H9 (cell line): ENCODE data around the gene KDM1B. TPM values are rescaled to one million over a fixed set of nuclear protein-coding genes. Genes with fewer than 3 reads are reported as not detected.

Experiments used
- DNase-seq: peaks from one replicate; pipeline ENCODE4 v3.0.0-alpha.2; 2017
- H2AFZ ChIP-seq: one replicate; pipeline ENCODE4 v1.6.1; 2013; ENCODE audit warnings: mild to moderate bottlenecking, low read length, control low read depth, moderate library complexity
- H2AK5ac ChIP-seq: 2 replicates; pipeline ENCODE4 v1.6.1; 2013; ENCODE audit warnings: low read length, control low read depth, mixed read lengths; ENCODE audit not compliant: insufficient read length
- H2BK120ac ChIP-seq: one replicate; pipeline ENCODE4 v1.6.1; 2013; ENCODE audit warnings: low read depth, mild to moderate bottlenecking, low read length, control low read depth, inconsistent platforms; ENCODE audit not compliant: poor library complexity, severe bottlenecking
- H2BK12ac ChIP-seq: 2 replicates; pipeline ENCODE4 v1.6.1; 2013; ENCODE audit warnings: low read length, control low read depth, mixed read lengths, low read depth; ENCODE audit not compliant: insufficient read length
- H2BK15ac ChIP-seq: 2 replicates; pipeline ENCODE4 v1.6.1; 2013; ENCODE audit warnings: low read depth, low read length, control low read depth
- H2BK20ac ChIP-seq: one replicate; pipeline ENCODE4 v1.6.1; 2013; ENCODE audit warnings: low read depth, mild to moderate bottlenecking, low read length, control low read depth, inconsistent platforms; ENCODE audit not compliant: poor library complexity, severe bottlenecking
- H2BK5ac ChIP-seq: 2 replicates; pipeline ENCODE4 v1.6.1; 2013; ENCODE audit warnings: low read length, control low read depth, mixed read lengths; ENCODE audit not compliant: insufficient read length
- H3K14ac ChIP-seq: 2 replicates; pipeline ENCODE4 v1.6.1; 2013; ENCODE audit warnings: low read length, control low read depth; ENCODE audit not compliant: insufficient read depth
- H3K18ac ChIP-seq: 2 replicates; pipeline ENCODE4 v1.6.1; 2013; ENCODE audit warnings: low read depth, mild to moderate bottlenecking, mixed read lengths, low read length, control low read depth; ENCODE audit not compliant: insufficient read length
- H3K23ac ChIP-seq: 2 replicates; pipeline ENCODE4 v1.6.1; 2013; ENCODE audit warnings: low read length, control low read depth, mixed read lengths, low read depth; ENCODE audit not compliant: insufficient read length
- H3K23me2 ChIP-seq: 2 replicates; pipeline ENCODE4 v1.6.1; 2013; ENCODE audit warnings: low read depth, mild to moderate bottlenecking, mixed read lengths, low read length, control low read depth; ENCODE audit not compliant: insufficient read length, poor library complexity, severe bottlenecking
- H3K27ac ChIP-seq: 2 replicates; pipeline ENCODE4 v1.5.1; 2013; ENCODE audit warnings: low read length, control low read depth, mixed read lengths, low read depth; ENCODE audit not compliant: insufficient read length
- H3K27me3 ChIP-seq: 2 replicates; pipeline ENCODE4 v1.6.1; 2013; ENCODE audit warnings: low read length, control low read depth, inconsistent platforms; ENCODE audit not compliant: insufficient read depth
- H3K4ac ChIP-seq: 2 replicates; pipeline ENCODE4 v1.6.1; 2013; ENCODE audit warnings: low read depth, mild to moderate bottlenecking, control low read depth, inconsistent platforms, low read length, moderate library complexity
- H3K4me1 ChIP-seq: 2 replicates; pipeline ENCODE4 v1.6.1; 2013; ENCODE audit warnings: low read length, control low read depth, inconsistent platforms; ENCODE audit not compliant: insufficient read depth
- H3K4me2 ChIP-seq: 2 replicates; pipeline ENCODE4 v1.6.1; 2013; ENCODE audit warnings: low read length, control low read depth, mixed read lengths; ENCODE audit not compliant: insufficient read length, insufficient read depth
- H3K56ac ChIP-seq: 2 replicates; pipeline ENCODE4 v1.6.1; 2013; ENCODE audit warnings: low read depth, mild to moderate bottlenecking, mixed read lengths, low read length, control low read depth; ENCODE audit not compliant: insufficient read length
- H3K79me1 ChIP-seq: 2 replicates; pipeline ENCODE4 v1.6.1; 2013; ENCODE audit warnings: low read depth, mild to moderate bottlenecking, moderate library complexity, low read length, control low read depth, inconsistent platforms; ENCODE audit not compliant: insufficient read depth, poor library complexity, severe bottlenecking
- H3K79me2 ChIP-seq: 2 replicates; pipeline ENCODE4 v1.6.1; 2013; ENCODE audit warnings: low read length, control low read depth, inconsistent platforms; ENCODE audit not compliant: insufficient read depth
- H3K9ac ChIP-seq: 2 replicates; pipeline ENCODE4 v1.6.1; 2013; ENCODE audit warnings: low read length, control low read depth, mixed read lengths; ENCODE audit not compliant: insufficient read length; ENCODE audit errors: extremely low read depth
- H3K9me3 ChIP-seq: one replicate; pipeline ENCODE4 v1.6.1; 2013; ENCODE audit warnings: low read depth, low read length, inconsistent platforms; ENCODE audit not compliant: control insufficient read depth
- H3T11ph ChIP-seq: one replicate; pipeline ENCODE4 v1.6.1; 2013; ENCODE audit warnings: mild to moderate bottlenecking, low read length, control low read depth, inconsistent platforms
- H4K20me1 ChIP-seq: one replicate; pipeline ENCODE4 v1.6.1; 2013; ENCODE audit not compliant: control insufficient read depth, insufficient read length, insufficient read depth
- H4K5ac ChIP-seq: 2 replicates; pipeline ENCODE4 v1.6.1; 2013; ENCODE audit warnings: low read depth, mild to moderate bottlenecking, mixed read lengths, low read length, control low read depth; ENCODE audit not compliant: insufficient read length
- H4K8ac ChIP-seq: replicated peaks from 2 replicates; pipeline ENCODE4 v1.6.1; 2013; ENCODE audit warnings: low read length, control low read depth, mixed read lengths, low read depth; ENCODE audit not compliant: insufficient read length
- H4K91ac ChIP-seq: 2 replicates; pipeline ENCODE4 v1.6.1; 2013; ENCODE audit warnings: low read depth, mild to moderate bottlenecking, moderate library complexity, mixed read lengths, low read length, control low read depth; ENCODE audit not compliant: insufficient read length
- H3K27ac Mint-ChIP-seq, 3 experiments: 2 replicates in 2 of 3; 3 replicates in 1 of 3; pipeline ENCODE4 v1.8.0; 2020 to 2021; ENCODE audit warnings: mixed read lengths in 3 of 3, mild to moderate bottlenecking in 1 of 3, moderate library complexity in 1 of 3
- H3K27me3 Mint-ChIP-seq: 2 replicates; pipeline ENCODE4 v1.8.0; 2021; ENCODE audit warnings: low read depth, mild to moderate bottlenecking, moderate library complexity, mixed read lengths
- H3K36me3 Mint-ChIP-seq, 3 experiments: 2 replicates in 2 of 3; 3 replicates in 1 of 3; pipeline ENCODE4 v1.8.0; 2020 to 2021; ENCODE audit warnings: low read depth in 3 of 3, mixed read lengths in 3 of 3; ENCODE audit not compliant: insufficient read depth in 1 of 3
- H3K4me1 Mint-ChIP-seq, 2 experiments: 2 replicates each; pipeline ENCODE4 v1.8.0; 2020; ENCODE audit warnings: mixed read lengths in 2 of 2
- H3K4me3 Mint-ChIP-seq, 2 experiments: 2 replicates in 1 of 2; 3 replicates in 1 of 2; pipeline ENCODE4 v1.8.0; 2020 to 2021; ENCODE audit warnings: mild to moderate bottlenecking in 2 of 2, mixed read lengths in 2 of 2, moderate library complexity in 1 of 2
- H3K9me3 Mint-ChIP-seq, 2 experiments: 2 replicates in 1 of 2; 3 replicates in 1 of 2; pipeline ENCODE4 v1.8.0; 2020; ENCODE audit warnings: mild to moderate bottlenecking in 2 of 2, mixed read lengths in 2 of 2, moderate library complexity in 1 of 2
- WGBS: extraction: QIAGEN DNeasy Blood & Tissue Kit; methylation state at CpG from one replicate; pipeline ENCODE4 v1.1.7; 2013; ENCODE audit warnings: missing lambda C conversion rate, low lambda C conversion rate, mixed read lengths; ENCODE audit not compliant: insufficient read length; ENCODE audit errors: extremely low coverage; 5-methylcytosine and 5-hydroxymethylcytosine counted together
- total RNA-seq: library from RNA; stranded (reverse); gene quantifications from 2 replicates; pipeline ENCODE4 v1.2.1, GENCODE V29; 2021
- TF ChIP-seq, protein P1 (sequence below): fragments of 200-600 bp; sonication (generic); conservative IDR thresholded peaks from 3 replicates; pipeline ENCODE4 v1.8.0; 2021; ENCODE audit warnings: antibody characterized with exemption, mild to moderate bottlenecking

KDM1B gene
- total RNA-seq, 1 experiment from 2014 or later = 5.4 TPM

- Histone ChIP-seq H4K20me1 (no peaks in the 10 kb centered on the region), H3K4me1 (peaks cover 5% of the 10 kb centered on the region; the same call in 1 of the 2 replicates), H3K23ac (no peak overlapping the region), H3K56ac (no peak overlapping the region), H3K79me1 (no peaks in the 10 kb centered on the region), H3K23me2 (peaks cover 8% of the 10 kb centered on the region), H4K8ac (no peak overlapping the region), H2BK5ac (no peak overlapping the region), H3K18ac (no peak overlapping the region), H3K27me3 (no peaks in the 10 kb centered on the region), H3K79me2 (peaks cover 9% of the 10 kb centered on the region), H2AFZ (no peak overlapping the region), H4K5ac (no peak overlapping the region), H3K4ac (no peak overlapping the region), H2BK12ac (no peak overlapping the region), H2AK5ac (no peak overlapping the region), H3K27ac (no peak overlapping the region), H3K4me2 (no peak overlapping the region), H3T11ph (no peak overlapping the region), H2BK20ac (no peak overlapping the region), H3K14ac (no peak overlapping the region), H4K91ac (no peak overlapping the region), H2BK15ac (no peak overlapping the region), H3K9me3 (no peaks in the 10 kb centered on the region), H2BK120ac (no peak overlapping the region), H3K9ac (no peak overlapping the region)
- Mint-ChIP-seq H3K4me3 (no peak overlapping the region), H3K36me3 (peaks cover 7 to 9% (median 8%) of the 10 kb centered on the region in 3 experiments; a peak in 6 of 7 replicates), H3K27me3 (peaks cover 1% of the 10 kb centered on the region; the same call in 1 of the 2 replicates), H3K27ac (no peak overlapping the region), H3K4me1 (peaks cover 8 to 12% of the 10 kb centered on the region in 2 experiments), H3K9me3 (peaks cover 0 to 3% of the 10 kb centered on the region in 2 experiments; a peak in 4 of 5 replicates)
- TF ChIP-seq, protein P1, sequence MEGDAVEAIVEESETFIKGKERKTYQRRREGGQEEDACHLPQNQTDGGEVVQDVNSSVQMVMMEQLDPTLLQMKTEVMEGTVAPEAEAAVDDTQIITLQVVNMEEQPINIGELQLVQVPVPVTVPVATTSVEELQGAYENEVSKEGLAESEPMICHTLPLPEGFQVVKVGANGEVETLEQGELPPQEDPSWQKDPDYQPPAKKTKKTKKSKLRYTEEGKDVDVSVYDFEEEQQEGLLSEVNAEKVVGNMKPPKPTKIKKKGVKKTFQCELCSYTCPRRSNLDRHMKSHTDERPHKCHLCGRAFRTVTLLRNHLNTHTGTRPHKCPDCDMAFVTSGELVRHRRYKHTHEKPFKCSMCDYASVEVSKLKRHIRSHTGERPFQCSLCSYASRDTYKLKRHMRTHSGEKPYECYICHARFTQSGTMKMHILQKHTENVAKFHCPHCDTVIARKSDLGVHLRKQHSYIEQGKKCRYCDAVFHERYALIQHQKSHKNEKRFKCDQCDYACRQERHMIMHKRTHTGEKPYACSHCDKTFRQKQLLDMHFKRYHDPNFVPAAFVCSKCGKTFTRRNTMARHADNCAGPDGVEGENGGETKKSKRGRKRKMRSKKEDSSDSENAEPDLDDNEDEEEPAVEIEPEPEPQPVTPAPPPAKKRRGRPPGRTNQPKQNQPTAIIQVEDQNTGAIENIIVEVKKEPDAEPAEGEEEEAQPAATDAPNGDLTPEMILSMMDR = no peak
- WGBS = no CpG with 5 or more reads among the region's 4 CpGs
- DNase-seq = no peak
Measured at GRCh38 chr6:18268066-18268465, 112.8 kb downstream of the KDM1B start.
